GM19463 (cell line): ENCODE measurements around the gene TMEM150A.
A peak's percentile ranks its signal among the peaks of the same experiment; 100 is the strongest.
"Not testable (repeated sequence)": the region's sequence is repeated elsewhere in the genome, so short reads cannot be mapped to it uniquely, and the experiment has no call there.

Experiments
- ATAC-seq: cut with Tn5 transposase; IDR thresholded peaks from one replicate; pipeline ENCODE4 v1.9.1; 2021; ENCODE audit warnings: mild to moderate bottlenecking, moderate library complexity; ENCODE audit not compliant: unreplicated experiment

TMEM150A gene, protein sequence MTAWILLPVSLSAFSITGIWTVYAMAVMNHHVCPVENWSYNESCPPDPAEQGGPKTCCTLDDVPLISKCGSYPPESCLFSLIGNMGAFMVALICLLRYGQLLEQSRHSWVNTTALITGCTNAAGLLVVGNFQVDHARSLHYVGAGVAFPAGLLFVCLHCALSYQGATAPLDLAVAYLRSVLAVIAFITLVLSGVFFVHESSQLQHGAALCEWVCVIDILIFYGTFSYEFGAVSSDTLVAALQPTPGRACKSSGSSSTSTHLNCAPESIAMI

DNA sequence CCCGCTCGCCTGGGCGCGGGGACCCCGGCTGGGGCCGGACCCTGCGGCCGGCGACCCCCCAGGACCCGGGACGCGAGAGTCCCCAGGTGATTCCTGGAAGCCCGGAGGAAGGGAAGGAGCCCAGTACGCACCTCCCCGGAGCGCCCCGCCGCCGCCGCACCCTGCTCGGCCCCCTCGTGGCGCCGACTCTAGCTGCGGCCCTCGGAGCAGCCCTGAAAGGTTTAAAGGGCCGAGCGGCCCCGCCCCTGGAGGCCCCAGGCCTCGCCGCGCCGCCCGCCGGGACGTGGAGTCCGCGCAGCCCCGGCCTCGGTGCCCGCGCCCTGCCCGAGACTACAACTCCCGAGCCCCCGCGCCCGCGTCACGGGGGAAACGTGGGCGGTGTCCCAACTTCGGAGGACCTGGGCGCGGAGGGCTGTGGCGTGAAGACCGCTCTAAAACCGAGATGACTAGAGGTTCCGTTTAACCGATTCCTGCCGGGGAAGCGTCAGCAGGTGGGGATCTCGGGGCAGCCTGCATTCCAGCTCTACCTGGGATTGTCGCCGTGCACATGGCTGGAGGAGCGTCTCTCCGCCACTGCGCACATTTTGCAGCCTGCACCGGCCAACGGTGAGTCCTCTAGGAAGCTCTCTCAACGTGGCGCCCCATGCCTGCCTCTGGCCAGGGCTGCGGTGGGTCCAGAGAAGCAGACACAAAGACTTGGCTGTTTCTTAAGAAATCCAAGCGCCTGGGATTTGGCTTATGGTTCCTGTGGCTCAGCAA, at the start of gene TMEM150A:
Gene TMEM150A (minus strand): TSS at position 223 of the 759 bp plus-strand sequence. CDS start 750 bp downstream, outside the sequence.
- peak; percentile 97 for ATAC-seq

DNA sequence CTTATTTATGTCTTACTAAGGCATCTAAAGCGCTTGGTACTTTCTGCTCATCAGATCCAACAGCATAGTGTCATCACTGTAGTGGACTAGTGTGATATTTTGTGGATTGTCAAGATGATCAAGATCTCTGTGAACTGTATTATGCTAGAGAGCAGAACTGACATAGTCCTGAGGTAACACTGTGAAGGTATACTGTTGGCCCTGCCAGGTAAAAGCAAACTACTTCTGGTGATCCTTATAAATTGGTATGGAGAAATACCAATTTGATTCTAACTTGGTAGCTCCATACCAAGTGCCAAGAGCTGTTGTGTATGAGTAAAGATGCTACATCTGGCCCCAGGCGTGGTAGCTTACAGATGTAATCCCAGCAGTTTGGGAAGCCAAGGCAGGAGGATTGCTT, 49.6 kb upstream of the TMEM150A start:
- no peak for ATAC-seq

DNA sequence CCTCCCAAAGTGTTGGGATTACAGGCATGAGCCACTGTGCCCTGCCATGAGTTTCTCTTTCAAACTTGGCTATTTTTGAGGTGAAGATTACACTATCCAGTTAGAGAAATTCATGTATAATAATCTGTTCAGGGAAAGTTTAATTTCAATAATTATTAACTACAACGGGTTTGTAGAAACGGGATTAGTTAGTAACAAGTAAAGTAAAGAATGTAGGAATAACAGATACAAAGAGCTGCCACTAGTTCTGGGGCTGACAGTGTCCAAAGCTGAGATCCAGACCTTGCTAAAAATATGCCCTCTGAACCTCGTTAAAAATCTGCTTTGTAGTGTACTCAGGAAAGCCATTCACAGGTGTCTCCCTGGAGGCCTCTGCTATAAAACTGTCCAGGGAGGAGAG, 48.6 kb upstream of the TMEM150A start:
- no peak for ATAC-seq

DNA sequence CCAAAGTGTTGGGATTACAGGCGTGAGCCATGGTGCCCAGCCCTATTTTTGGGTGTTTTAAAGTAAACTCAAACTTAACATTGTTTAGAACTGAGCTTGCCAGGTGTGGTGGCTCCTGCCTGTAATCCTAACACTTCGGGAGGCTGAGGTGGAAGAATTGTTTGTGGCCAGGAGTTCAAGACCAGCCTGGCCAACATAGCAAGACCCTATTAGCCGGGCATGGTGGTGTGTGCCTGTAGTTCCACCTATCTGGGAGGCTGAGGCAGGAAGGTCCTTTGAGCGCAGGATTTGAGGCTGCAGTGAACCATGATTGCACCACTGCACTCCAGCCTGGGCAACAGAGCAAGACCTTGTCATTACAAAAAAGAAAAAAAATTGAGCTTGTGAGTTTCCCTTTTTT, 48.0 kb upstream of the TMEM150A start:
- ATAC-seq: no peak

DNA sequence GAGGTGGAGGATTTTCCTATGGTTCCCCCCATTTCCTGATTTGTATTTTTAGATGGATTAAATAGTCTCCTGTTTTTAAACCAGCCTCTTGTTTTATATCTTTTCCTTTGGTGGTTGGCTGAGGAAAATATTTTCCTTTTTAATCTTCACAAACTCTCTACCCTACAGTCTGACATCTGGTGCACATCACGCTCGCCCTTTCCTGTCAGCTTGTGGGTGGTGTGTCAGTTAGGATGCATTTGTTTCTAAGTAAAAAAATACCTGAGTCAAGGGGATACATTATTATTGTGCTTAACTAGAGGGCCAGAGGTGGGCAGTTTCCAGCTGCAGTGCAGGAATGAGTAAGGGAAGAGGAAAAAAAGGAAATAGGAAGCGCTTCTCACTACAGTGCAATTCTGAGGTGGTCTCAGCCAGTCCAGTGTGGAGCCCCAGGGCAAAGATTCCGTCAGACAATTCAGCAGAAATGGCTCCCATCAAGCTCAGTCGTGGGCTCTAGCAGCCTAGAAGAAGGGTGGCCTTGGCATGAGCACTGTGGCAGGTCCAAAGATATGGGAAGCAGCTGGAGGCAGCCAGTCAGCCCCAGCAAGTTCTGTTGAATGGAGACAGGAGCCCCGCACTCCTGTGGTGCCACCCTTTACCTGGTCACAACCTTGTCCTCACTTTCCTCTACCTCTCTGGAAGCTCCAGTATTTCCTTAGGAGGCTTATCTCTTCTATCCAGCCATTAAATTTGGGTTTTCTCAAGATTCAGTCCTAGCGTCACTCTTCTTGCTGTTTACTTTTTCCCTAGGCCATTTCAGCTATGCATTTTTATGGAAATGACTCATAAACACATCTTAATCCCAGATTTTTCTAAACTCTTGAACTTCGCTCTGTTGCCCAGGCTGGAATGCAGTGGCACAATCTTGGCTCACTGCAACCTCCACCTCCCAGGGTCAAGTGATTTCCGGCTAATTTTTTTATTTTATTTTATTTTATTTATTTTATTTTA, 47.0 kb upstream of the TMEM150A start:
- no peak for ATAC-seq

DNA sequence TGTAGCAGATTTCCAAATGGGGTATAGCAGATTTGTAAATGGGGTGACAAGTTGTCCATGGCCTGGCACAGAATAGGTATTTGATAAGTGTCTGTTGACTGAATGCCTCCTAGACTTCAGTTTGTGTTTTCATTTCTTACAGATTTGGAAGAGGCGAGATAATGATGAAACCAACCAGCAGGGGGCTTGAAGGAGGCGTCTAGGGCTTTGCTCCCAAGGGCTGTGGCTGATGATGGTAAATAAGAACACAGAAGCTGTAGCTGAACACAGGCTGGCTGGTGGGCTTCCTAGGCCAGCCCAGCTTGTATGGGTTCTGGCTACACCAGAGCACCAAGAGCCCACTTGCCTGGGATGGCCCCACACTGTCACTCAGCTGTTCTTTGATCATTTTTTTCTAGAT, 46.1 kb upstream of the TMEM150A start:
- ATAC-seq: no peak

DNA sequence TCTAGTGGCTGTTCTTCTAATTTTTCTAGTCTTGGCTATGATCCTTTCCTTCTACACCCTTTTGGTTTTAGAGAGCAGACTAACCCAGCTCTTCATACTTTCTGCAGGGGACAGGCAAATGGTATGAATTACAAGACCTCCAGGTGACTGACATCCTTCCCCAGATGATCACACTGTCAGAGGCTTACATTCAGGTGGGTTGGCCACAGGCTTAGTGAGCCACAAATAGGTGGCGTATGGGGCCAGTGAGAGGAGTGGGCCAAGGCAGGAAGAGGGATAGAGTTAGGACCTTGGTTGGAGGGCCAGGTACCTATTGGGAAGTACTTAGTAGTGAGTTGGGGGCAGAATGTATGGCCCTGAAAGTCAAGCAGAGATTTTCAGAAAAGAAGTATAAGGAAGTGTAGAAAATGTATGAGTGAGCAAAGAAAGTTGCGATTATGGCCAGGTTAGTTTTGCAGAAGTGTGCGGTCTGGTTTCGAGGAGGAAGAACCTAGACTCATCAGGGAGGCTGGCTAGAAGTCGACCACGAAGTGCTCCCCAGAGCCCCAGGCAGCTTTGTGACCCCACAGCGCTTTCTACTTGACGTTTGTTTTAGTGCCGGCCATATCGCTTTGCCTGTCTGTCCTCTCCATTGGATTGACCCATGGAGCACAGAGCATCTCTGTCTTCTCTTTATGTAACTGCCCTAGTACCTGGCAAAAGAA, 45.5 kb upstream of the TMEM150A start:
- ATAC-seq: no peak

DNA sequence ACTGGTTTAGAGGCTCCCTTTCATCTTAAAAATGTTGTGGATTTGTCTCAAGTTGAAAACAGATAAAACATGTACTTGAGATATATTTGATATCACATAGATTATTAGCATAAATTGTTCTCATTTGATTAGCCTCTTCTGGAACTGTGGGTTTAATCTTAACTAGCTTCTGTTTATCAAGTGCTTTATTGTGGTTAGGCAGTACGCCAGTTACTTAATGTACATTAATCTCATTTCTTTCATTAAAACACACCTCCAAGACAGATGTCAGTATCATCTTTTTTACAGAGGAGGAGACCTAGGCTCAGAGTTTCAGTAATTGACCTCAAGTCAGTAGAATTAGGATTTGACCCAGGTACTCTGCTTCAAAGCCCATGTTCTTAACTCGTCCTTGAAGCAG, 43.7 kb upstream of the TMEM150A start:
- ATAC-seq: no peak

DNA sequence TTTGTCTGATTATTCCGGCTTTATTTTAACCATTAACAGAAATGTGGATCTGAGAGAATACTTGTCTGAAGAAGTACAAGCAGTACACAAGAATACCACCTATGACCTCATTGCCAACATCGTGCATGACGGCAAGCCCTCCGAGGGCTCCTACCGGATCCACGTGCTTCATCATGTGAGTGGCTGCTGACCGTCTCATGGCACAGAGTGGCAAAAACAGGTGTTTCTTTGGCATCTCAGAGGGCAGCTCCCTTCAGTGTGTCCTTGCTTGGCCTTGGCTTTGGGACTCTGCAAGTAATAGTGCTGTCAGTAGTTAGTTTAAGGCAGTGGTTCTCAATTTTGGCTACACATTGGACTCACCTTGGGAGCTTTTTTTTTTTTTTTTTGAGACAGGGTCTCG, 42.4 kb upstream of the TMEM150A start:
- ATAC-seq: no peak

DNA sequence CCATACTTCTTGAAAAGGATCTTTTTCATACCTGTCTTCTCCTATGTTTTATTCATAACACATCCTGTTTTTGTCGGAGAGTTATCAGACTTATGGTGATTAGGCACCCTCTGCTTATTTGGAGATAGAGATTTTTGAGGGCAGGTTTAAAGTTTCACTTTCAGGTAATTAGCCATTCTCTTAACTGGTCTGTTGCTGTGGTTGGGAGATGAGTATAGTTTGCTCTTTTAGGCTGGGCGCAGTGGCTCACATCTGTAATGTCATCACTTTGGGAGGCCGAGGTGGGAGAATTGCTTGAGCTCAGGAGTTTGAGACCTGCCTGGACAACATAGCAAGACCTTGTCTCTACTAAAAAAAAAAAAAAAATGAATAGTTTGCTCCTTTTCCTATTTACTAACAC, 40.2 kb upstream of the TMEM150A start:
- no peak for ATAC-seq

DNA sequence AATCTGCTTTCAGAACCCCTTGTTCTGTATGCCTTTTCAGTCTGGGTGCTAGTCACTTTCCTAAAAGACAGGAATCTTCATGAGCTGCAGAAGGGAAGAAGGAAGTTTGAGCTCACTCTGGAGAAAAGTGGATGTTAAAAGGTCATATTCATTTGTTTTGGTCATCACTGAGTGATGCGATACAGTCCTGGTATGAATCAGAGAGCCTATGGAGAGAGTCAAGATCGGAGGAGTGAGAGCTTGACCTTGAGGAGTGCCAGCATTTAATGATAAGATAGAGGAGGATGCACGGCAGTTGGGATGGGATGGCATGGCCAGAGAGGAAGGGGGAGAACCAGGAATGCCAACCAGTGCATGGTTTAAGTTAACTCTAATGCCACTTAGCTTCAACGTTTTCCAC, 33.1 kb upstream of the TMEM150A start:
- no peak for ATAC-seq

DNA sequence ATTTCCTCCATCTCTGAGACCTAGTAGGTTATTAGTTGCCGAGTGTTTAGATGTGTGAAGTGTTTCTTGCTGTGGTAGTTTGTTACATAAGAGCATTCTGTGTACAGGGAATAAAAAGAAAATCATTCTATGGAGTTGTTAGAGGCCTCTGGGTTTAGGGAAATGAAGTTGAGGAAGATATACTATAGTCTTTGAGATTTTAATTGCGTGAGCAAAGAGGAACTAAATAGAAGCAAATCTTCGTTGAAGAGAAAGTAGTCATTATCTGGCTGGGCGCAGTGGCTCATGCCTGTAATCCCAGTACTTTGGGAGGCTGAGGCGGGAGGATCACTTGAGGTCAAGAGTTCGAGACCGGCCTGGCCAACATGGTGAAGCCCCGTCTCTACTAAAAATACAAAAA, 32.5 kb upstream of the TMEM150A start:
- no peak for ATAC-seq

DNA sequence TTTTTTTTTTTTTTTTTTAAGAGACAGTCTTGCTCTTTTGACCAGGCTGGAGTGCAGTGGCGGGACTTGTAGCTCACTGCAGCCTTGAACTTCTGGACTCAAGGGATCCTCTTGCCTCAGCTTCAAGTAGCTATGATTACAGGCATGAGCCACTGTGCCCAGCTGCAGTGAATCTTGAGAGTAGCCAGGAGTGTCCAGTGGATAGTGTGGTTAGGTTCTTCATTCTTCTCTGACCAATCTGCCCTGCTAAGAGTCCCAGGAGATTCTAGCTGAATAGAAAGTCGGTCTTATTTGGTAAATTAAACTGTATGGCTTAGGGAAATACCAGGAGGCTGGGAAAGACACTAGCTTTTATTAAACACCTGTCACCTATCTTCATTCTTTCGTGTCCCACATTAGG, 28.8 kb upstream of the TMEM150A start:
- ATAC-seq: no peak

DNA sequence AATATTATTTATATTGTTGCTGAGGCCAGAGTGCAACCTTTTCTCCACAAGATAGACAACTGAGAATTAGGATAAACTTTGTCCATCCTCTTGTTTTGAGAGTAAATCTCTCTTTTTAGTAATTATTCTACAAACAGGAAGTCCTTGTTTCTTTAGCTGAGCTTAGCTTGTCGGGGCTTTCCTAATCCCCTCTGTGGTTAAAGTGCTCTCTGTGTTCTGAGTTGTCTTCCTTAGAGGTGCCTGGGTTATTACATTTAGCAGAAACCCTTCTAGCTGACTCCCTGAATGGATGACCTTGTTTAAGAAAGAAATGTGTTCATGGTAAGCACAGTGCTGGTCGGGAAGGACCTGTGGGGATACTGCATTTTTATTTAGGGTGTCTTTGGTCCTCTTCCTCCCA, 26.2 kb upstream of the TMEM150A start:
- ATAC-seq: peak; percentile 72

DNA sequence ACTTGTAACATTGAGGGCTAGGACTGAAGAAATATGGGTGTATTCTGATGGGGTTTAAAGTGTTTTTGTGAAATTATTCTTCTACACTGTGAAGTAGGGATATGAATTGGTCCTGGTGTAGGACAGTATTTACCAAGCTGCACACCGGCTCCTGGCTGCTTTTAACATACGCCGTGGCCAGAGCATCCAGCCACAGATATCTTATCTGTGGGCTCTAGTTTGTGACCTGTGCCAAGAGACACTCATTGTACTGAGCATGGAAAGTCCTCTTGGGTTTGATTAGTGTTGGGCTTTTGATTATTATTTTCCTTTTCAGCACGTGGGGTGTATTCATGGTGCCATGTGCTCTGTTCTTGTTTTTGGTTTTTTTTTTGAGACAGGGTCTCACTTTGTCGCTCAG, 21.5 kb upstream of the TMEM150A start:
- ATAC-seq: no peak

DNA sequence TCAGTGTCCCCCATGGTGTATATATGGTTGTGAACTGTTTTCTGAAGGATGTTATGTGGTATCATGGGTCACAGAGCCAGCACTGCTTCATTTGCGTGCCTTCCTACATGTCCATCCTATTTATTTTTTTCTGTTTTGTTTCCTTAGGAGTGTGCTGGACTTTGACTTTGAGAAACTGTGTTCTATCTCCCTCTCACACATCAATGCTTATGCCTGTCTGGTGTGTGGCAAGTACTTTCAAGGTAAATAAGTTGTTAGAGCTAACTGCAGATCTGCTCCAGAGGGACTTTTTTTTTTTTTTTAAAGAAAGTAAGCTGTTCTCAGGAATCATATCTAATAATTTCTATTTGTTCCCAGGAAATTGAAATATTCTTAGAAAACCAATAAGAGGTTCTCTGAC, 18.8 kb upstream of the TMEM150A start:
- no peak for ATAC-seq

DNA sequence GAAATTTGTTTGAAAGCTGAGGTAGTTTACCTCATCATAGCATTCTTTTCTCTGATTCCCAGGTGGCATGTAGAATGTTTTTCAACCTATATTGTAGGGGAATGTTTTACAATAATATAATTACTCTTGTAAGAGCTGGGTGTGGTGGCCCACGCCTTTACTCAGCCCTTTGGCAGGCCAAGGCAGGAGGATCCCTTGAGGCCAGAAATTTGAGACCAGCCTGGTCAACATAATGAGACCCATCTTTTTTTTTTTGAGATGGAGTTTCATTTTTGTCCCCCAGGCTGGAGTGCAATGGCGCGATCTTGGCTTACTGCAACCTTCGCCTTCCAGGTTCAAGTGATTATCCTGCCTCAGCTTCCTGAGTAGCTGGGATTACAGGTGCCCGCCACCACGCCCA, 17.1 kb upstream of the TMEM150A start:
- ATAC-seq: no peak

DNA sequence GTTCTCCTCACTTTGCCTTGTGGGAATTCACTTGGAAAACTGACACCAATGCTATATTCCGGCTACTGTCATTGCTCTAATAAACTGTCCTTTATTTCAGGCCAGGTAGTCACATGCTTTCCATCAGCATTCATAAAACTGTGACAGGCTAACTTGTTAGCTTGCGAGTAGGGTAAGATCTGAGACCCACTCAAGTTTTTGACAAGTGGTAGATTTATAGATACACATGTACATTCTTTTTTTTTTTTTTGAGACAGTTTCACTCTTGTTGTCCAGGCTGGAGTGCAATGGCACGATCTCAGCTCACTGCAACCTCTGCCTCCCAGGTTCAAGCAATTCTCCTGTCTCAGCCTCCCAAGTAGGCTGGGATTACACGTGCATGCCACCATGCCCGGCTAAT, 15.2 kb upstream of the TMEM150A start:
- ATAC-seq: not testable (repeated sequence)

DNA sequence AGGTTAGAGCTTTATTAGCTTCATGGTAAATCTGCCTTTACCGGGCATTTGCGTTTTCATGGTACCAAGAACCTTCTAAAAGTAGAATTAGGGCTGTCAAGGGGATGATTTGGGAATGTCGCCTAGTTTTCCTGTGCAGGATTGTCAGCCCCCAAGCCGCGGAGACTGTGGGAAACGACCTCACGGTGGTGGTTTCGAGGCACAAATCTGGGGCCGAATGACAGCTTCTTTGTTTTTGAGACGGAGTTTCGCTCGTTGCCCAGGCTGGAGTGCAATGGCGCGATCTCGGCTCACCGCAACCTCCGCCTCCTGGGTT, 12.9 kb upstream of the TMEM150A start:
- ATAC-seq: no peak

DNA sequence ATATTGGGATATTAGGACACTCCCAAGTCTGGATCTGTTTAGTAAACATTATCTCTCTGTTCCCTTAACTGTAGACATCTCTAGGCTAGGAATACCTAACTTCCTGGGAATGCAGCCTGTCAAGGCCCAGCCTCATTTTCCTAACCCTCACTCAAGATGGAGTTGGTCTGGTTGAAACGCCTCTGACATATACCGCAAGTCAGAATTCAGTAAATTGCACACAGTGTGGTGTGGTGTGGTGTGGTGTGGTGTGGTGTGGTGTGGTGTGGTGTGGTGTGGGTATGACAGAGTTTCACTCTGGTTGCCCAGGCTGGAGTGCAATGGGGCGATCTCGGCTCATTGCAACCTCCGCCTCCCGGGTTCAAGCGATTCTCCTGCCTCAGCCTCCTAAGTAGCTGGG, 12.3 kb upstream of the TMEM150A start:
- not testable (repeated sequence) for ATAC-seq
